H7 (cell line): ENCODE data around the gene DROSHA. TPM values are rescaled to one million over a fixed set of nuclear protein-coding genes. Genes with fewer than 3 reads are reported as not detected.

Source experiments
- DNase-seq: peaks from one replicate; pipeline ENCODE4 v3.0.0; 2012
- H3K27me3 ChIP-seq: 2 replicates; pipeline ENCODE4 v1.6.0; 2011; ENCODE audit warnings: mild to moderate bottlenecking, low read length; ENCODE audit not compliant: control insufficient read depth, insufficient read depth
- H3K36me3 ChIP-seq: replicated peaks from 2 replicates; pipeline ENCODE4 v1.5.1; 2011; ENCODE audit warnings: low read length; ENCODE audit not compliant: control insufficient read depth, insufficient read depth
- H3K4me3 ChIP-seq: 2 replicates; pipeline ENCODE4 v1.5.1; 2011; ENCODE audit warnings: low read depth, mild to moderate bottlenecking, control low read depth, low read length, moderate library complexity; ENCODE audit not compliant: insufficient read depth
- total RNA-seq: library from RNA; depleted of rRNA; stranded (reverse); fragments of >200 nt; shearing (Covaris generic); gene quantifications from 2 replicates; pipeline ENCODE4 v1.2.3, GENCODE V29; 2014

The DROSHA gene
- total RNA-seq, 1 experiment from 2014 or later, result 36.0 TPM

GRCh38 chr5:31382051-31382878 lies 149.6 kb downstream of the DROSHA start:
- no peak for DNase-seq
- Histone ChIP-seq H3K36me3 (no peaks in the 10 kb centered on the region), H3K4me3 (no peak overlapping the region), H3K27me3 (no peaks in the 10 kb centered on the region)

- no peaks in the 10 kb centered on the region for H3K36me3 ChIP-seq
- no peaks in the 10 kb centered on the region for H3K27me3 ChIP-seq
- no peak overlapping the region for H3K4me3 ChIP-seq
- no peak for DNase-seq
These were observed 150.6 kb downstream of the DROSHA start for GRCh38 chr5:31381299-31381698.

GRCh38 chr5:31380049-31380448 lies 151.8 kb downstream of the DROSHA start:
- no peak for DNase-seq
- Histone ChIP-seq H3K27me3 (no peaks in the 10 kb centered on the region), H3K36me3 (no peaks in the 10 kb centered on the region), H3K4me3 (no peak overlapping the region)

GRCh38 chr5:31378838-31379237 lies 153.1 kb downstream of the DROSHA start:
- no peaks in the 10 kb centered on the region for H3K27me3 ChIP-seq
- no peaks in the 10 kb centered on the region for H3K36me3 ChIP-seq
- no peak for DNase-seq
- no peak overlapping the region for H3K4me3 ChIP-seq

GRCh38 chr5:31378136-31378535 lies 153.8 kb downstream of the DROSHA start:
- DNase-seq, result no peak
- Histone ChIP-seq H3K4me3 (no peak overlapping the region), H3K27me3 (no peaks in the 10 kb centered on the region), H3K36me3 (no peaks in the 10 kb centered on the region)

GRCh38 chr5:31377274-31377946 lies 154.5 kb downstream of the DROSHA start:
- no peak overlapping the region for H3K4me3 ChIP-seq
- no peaks in the 10 kb centered on the region for H3K36me3 ChIP-seq
- no peak for DNase-seq
- no peaks in the 10 kb centered on the region for H3K27me3 ChIP-seq

- DNase-seq, result no peak
- H3K27me3 ChIP-seq, result no peaks in the 10 kb centered on the region
- no peaks in the 10 kb centered on the region for H3K36me3 ChIP-seq
- no peak overlapping the region for H3K4me3 ChIP-seq
These were observed 155.7 kb downstream of the DROSHA start for GRCh38 chr5:31375999-31376720.

GRCh38 chr5:31372124-31372523 lies 159.8 kb downstream of the DROSHA start:
- no peak overlapping the region for H3K4me3 ChIP-seq
- DNase-seq, result no peak
- H3K27me3 ChIP-seq, result no peaks in the 10 kb centered on the region
- no peaks in the 10 kb centered on the region for H3K36me3 ChIP-seq

- no peak for DNase-seq
- Histone ChIP-seq H3K4me3 (no peak overlapping the region), H3K36me3 (no peaks in the 10 kb centered on the region), H3K27me3 (no peaks in the 10 kb centered on the region)
These were observed 165.0 kb downstream of the DROSHA start for GRCh38 chr5:31366941-31367340.

- H3K4me3 ChIP-seq, result no peak overlapping the region
- H3K27me3 ChIP-seq, result no peaks in the 10 kb centered on the region
- DNase-seq, result no peak
- no peaks in the 10 kb centered on the region for H3K36me3 ChIP-seq
These were observed 166.1 kb downstream of the DROSHA start for GRCh38 chr5:31365776-31366175.

GRCh38 chr5:31364881-31365636 lies 166.8 kb downstream of the DROSHA start:
- Histone ChIP-seq H3K36me3 (no peaks in the 10 kb centered on the region), H3K4me3 (no peak overlapping the region), H3K27me3 (no peaks in the 10 kb centered on the region)
- no peak for DNase-seq

GRCh38 chr5:31362931-31363568 lies 168.8 kb downstream of the DROSHA start:
- Histone ChIP-seq H3K4me3 (no peak overlapping the region), H3K27me3 (no peaks in the 10 kb centered on the region), H3K36me3 (no peaks in the 10 kb centered on the region)
- DNase-seq, result no peak

GRCh38 chr5:31362529-31362900 lies 169.4 kb downstream of the DROSHA start:
- no peaks in the 10 kb centered on the region for H3K27me3 ChIP-seq
- DNase-seq, result no peak
- H3K4me3 ChIP-seq, result no peak overlapping the region
- H3K36me3 ChIP-seq, result no peaks in the 10 kb centered on the region
